Progenitor cell of endocrine pancreas (in vitro differentiated cells): Measurements from ENCODE around the gene DDX10. TPM values are rescaled to one million over a fixed set of nuclear protein-coding genes. Genes with fewer than 3 reads are reported as not detected.
"Not testable (repeated sequence)": the region's sequence is repeated elsewhere in the genome, so short reads cannot be mapped to it uniquely, and the experiment has no call there.

ENCODE experiments used
- DNase-seq: peaks from one replicate; pipeline ENCODE4 v3.0.0; 2021; ENCODE audit warnings: low spot score; ENCODE audit not compliant: unreplicated experiment
- H3K27ac Mint-ChIP-seq: 2 replicates; pipeline ENCODE4 v1.8.0; 2021; ENCODE audit warnings: mild to moderate bottlenecking, moderate library complexity, mixed read lengths
- H3K27me3 Mint-ChIP-seq: 2 replicates; pipeline ENCODE4 v1.8.0; 2021; ENCODE audit warnings: mixed read lengths
- H3K36me3 Mint-ChIP-seq: 2 replicates; pipeline ENCODE4 v1.8.0; 2022; ENCODE audit warnings: mixed read lengths; ENCODE audit not compliant: insufficient read depth
- H3K4me1 Mint-ChIP-seq: 2 replicates; pipeline ENCODE4 v1.8.0; 2021; ENCODE audit warnings: low read depth, mixed read lengths
- H3K4me3 Mint-ChIP-seq: 2 replicates; pipeline ENCODE4 v1.8.0; 2021; ENCODE audit warnings: low read depth, mild to moderate bottlenecking, moderate library complexity, mixed read lengths
- H3K9me3 Mint-ChIP-seq: 2 replicates; pipeline ENCODE4 v1.8.0; 2021; ENCODE audit warnings: low read depth, mixed read lengths
- CTCF ChIP-seq: fragments of 200-600 bp; sonication (generic); IDR thresholded peaks from one replicate; pipeline ENCODE4 v1.5.0; 2021; ENCODE audit warnings: antibody characterized with exemption, mild to moderate bottlenecking; ENCODE audit not compliant: unreplicated experiment
- total RNA-seq: library from RNA; stranded (reverse); gene quantifications from 2 replicates; pipeline ENCODE4 v1.2.1, GENCODE V29; 2021

DDX10 gene
- total RNA-seq, 1 donor from 2014 or later, result 31.9 TPM

DNA sequence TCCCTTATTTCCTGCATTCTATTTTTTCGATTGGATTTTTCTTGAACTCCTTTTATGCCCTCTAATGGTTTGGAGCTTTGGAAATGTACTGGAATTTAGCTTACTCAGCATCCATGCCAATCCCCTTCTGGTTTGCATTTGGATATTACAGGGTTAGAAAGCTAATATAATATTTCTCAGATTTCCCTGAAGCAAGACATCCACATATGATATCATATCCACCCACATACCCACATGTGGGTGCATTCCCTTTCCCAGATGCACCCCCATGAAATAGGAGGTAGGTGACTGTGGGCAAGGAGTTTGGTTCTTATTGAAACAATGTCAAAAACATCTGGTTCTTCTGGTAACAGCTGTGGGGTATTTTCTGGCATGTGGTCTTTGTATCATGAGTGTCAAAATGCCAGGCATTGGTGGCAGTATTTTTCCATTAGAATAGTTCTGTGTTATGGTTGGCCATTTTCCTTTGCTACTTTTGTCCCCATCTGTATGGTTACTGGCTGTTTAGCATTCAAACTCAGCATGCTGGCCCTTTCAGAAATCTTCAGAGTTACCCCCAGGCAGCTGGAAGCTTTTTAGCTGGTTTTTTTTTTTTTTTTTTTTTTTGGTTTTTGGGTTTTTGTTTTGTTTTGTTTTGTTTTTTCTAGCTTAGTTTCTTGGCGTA lies 32.7 kb upstream of the DDX10 start:
- Mint-ChIP-seq H3K36me3 (peaks cover 3% of the 10 kb centered on the region), H3K9me3 (peaks cover 8% of the 10 kb centered on the region), H3K27ac (no peak overlapping the region), H3K4me1 (no peaks in the 10 kb centered on the region), H3K27me3 (no peaks in the 10 kb centered on the region), H3K4me3 (no peak overlapping the region)
- TF ChIP-seq CTCF, result no peak
- DNase-seq, result no peak

GRCh38 chr11:108635106-108635505 lies 29.8 kb upstream of the DDX10 start:
- Mint-ChIP-seq H3K9me3 (peaks cover 3% of the 10 kb centered on the region), H3K36me3 (no peaks in the 10 kb centered on the region), H3K27me3 (no peaks in the 10 kb centered on the region), H3K4me1 (no peaks in the 10 kb centered on the region), H3K27ac (no peak overlapping the region), H3K4me3 (no peak overlapping the region)
- no peak for TF ChIP-seq CTCF
- DNase-seq, result no peak

- no peak overlapping the region for H3K4me3 Mint-ChIP-seq
- H3K27ac Mint-ChIP-seq, result no peak overlapping the region
- no peak for DNase-seq
- no peak for TF ChIP-seq CTCF
- H3K4me1 Mint-ChIP-seq, result peaks cover 4% of the 10 kb centered on the region
- no peaks in the 10 kb centered on the region for H3K36me3 Mint-ChIP-seq
- H3K9me3 Mint-ChIP-seq, result peaks cover 3% of the 10 kb centered on the region
- H3K27me3 Mint-ChIP-seq, result no peaks in the 10 kb centered on the region
Observed at GRCh38 chr11:108636222-108636621, 28.6 kb upstream of the DDX10 start.

GRCh38 chr11:108639146-108639545 lies 25.7 kb upstream of the DDX10 start:
- Mint-ChIP-seq H3K9me3 (peaks cover 3% of the 10 kb centered on the region), H3K4me3 (no peak overlapping the region), H3K36me3 (no peaks in the 10 kb centered on the region), H3K4me1 (peaks cover 4% of the 10 kb centered on the region), H3K27me3 (no peaks in the 10 kb centered on the region), H3K27ac (no peak overlapping the region)
- TF ChIP-seq CTCF, result no peak
- DNase-seq, result no peak

DNA sequence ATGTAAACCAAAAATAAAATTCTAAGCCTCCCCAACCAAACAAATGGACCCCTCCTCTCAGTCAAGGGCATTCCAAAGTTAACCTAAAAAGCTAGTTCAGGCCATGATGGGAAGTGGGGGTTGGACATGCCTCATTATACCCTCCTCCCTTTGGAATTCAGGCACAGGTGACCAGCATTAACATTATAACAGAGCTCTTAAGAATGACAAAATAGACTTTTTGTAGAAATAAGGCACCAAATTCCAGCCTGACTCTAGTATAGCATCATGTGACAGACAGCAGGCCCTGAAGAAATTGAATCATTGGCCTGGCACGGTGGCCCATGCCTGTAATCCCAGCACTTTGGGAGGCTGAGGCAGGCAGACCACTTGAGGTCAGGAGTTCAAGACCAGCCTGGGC lies 23.1 kb upstream of the DDX10 start:
- DNase-seq, H3K27me3 Mint-ChIP-seq, H3K9me3 Mint-ChIP-seq, H3K27ac Mint-ChIP-seq, H3K36me3 Mint-ChIP-seq, H3K4me3 Mint-ChIP-seq, H3K4me1 Mint-ChIP-seq: not testable (repeated sequence)

- Mint-ChIP-seq H3K36me3 (no peaks in the 10 kb centered on the region), H3K27me3 (no peaks in the 10 kb centered on the region), H3K27ac (no peak overlapping the region), H3K9me3 (no peaks in the 10 kb centered on the region), H3K4me1 (peaks cover 9% of the 10 kb centered on the region), H3K4me3 (no peak overlapping the region)
- no peak for TF ChIP-seq CTCF
- DNase-seq, result no peak
Observed at GRCh38 chr11:108643974-108644373, 20.9 kb upstream of the DDX10 start.
